Measurements from ENCODE around the gene ZC3H8.
"Not testable (repeated sequence)": the region's sequence is repeated elsewhere in the genome, so short reads cannot be mapped to it uniquely, and the experiment has no call there.

ZC3H8 gene

GRCh38 chr2:112293636-112294401, 39.0 kb upstream of the ZC3H8 start:
- H3K27me3 ChIP-seq (ENCODE audit: insufficient read depth, low read length) = no peaks in the 10 kb centered on the region
- no peaks in the 10 kb centered on the region for H3K79me2 ChIP-seq (ENCODE audit: insufficient read depth, low read length)
- no peaks in the 10 kb centered on the region for H3K9me2 ChIP-seq (ENCODE audit: low read depth, low read length)
- TF ChIP-seq EZH2 (IDR thresholded peaks at IDR 0.05; ENCODE audit: borderline replicate concordance, low read length) = no peak
- no peak overlapping the region for H3K4me3 ChIP-seq (ENCODE audit: low read depth, low read length, poor library complexity, severe bottlenecking)
- no peak overlapping the region for H3K4me2 ChIP-seq (ENCODE audit: low read length)
- no peaks in the 10 kb centered on the region for H3K9me3 ChIP-seq (ENCODE audit: low read length)
- H3K27ac ChIP-seq (ENCODE audit: low read depth, low read length, poor library complexity, severe bottlenecking) = no peak overlapping the region
- no peaks in the 10 kb centered on the region for H3K36me3 ChIP-seq (ENCODE audit: insufficient read depth, low read length)
- H2AFZ ChIP-seq (ENCODE audit: low read length) = no peak overlapping the region
- H3K9ac ChIP-seq (ENCODE audit: low read length) = no peak overlapping the region
- no peaks in the 10 kb centered on the region for H3K4me1 ChIP-seq (ENCODE audit: insufficient read depth, low read length, severe bottlenecking)
- no peaks in the 10 kb centered on the region for H4K20me1 ChIP-seq (ENCODE audit: insufficient read depth, low read length)
- no peaks in the 10 kb centered on the region for H3F3A ChIP-seq (ENCODE audit: insufficient read depth, low read length)

GRCh38 chr2:112290648-112291047, 35.8 kb upstream of the ZC3H8 start:
- H3K9ac ChIP-seq (ENCODE audit: low read length) = no peak overlapping the region
- no peaks in the 10 kb centered on the region for H3K4me1 ChIP-seq (ENCODE audit: insufficient read depth, low read length, severe bottlenecking)
- no peak overlapping the region for H3K4me3 ChIP-seq (ENCODE audit: low read depth, low read length, poor library complexity, severe bottlenecking)
- H3K27me3 ChIP-seq (ENCODE audit: insufficient read depth, low read length) = no peaks in the 10 kb centered on the region
- H3K79me2 ChIP-seq (ENCODE audit: insufficient read depth, low read length) = no peaks in the 10 kb centered on the region
- H4K20me1 ChIP-seq (ENCODE audit: insufficient read depth, low read length) = no peaks in the 10 kb centered on the region
- no peaks in the 10 kb centered on the region for H3F3A ChIP-seq (ENCODE audit: insufficient read depth, low read length)
- no peaks in the 10 kb centered on the region for H3K9me2 ChIP-seq (ENCODE audit: low read depth, low read length)
- no peak for TF ChIP-seq EZH2 (IDR thresholded peaks at IDR 0.05; ENCODE audit: borderline replicate concordance, low read length)
- TF ChIP-seq, protein P1, sequence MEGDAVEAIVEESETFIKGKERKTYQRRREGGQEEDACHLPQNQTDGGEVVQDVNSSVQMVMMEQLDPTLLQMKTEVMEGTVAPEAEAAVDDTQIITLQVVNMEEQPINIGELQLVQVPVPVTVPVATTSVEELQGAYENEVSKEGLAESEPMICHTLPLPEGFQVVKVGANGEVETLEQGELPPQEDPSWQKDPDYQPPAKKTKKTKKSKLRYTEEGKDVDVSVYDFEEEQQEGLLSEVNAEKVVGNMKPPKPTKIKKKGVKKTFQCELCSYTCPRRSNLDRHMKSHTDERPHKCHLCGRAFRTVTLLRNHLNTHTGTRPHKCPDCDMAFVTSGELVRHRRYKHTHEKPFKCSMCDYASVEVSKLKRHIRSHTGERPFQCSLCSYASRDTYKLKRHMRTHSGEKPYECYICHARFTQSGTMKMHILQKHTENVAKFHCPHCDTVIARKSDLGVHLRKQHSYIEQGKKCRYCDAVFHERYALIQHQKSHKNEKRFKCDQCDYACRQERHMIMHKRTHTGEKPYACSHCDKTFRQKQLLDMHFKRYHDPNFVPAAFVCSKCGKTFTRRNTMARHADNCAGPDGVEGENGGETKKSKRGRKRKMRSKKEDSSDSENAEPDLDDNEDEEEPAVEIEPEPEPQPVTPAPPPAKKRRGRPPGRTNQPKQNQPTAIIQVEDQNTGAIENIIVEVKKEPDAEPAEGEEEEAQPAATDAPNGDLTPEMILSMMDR (IDR thresholded peaks at IDR 0.05; ENCODE audit: low read length) = no peak
- no peak overlapping the region for H3K27ac ChIP-seq (ENCODE audit: low read depth, low read length, poor library complexity, severe bottlenecking)
- no peak overlapping the region for H2AFZ ChIP-seq (ENCODE audit: low read length)
- H3K4me2 ChIP-seq (ENCODE audit: low read length) = no peak overlapping the region
- no peaks in the 10 kb centered on the region for H3K36me3 ChIP-seq (ENCODE audit: insufficient read depth, low read length)
- no peaks in the 10 kb centered on the region for H3K9me3 ChIP-seq (ENCODE audit: low read length)

GRCh38 chr2:112290088-112290487, 35.2 kb upstream of the ZC3H8 start:
- H3K9me3 ChIP-seq (ENCODE audit: low read length) = no peaks in the 10 kb centered on the region
- no peaks in the 10 kb centered on the region for H3F3A ChIP-seq (ENCODE audit: insufficient read depth, low read length)
- H2AFZ ChIP-seq (ENCODE audit: low read length) = no peak overlapping the region
- no peaks in the 10 kb centered on the region for H3K27me3 ChIP-seq (ENCODE audit: insufficient read depth, low read length)
- no peaks in the 10 kb centered on the region for H3K79me2 ChIP-seq (ENCODE audit: insufficient read depth, low read length)
- no peak overlapping the region for H3K27ac ChIP-seq (ENCODE audit: low read depth, low read length, poor library complexity, severe bottlenecking)
- H3K9ac ChIP-seq (ENCODE audit: low read length) = no peak overlapping the region
- H3K9me2 ChIP-seq (ENCODE audit: low read depth, low read length) = no peaks in the 10 kb centered on the region
- H3K36me3 ChIP-seq (ENCODE audit: insufficient read depth, low read length) = no peaks in the 10 kb centered on the region
- no peaks in the 10 kb centered on the region for H4K20me1 ChIP-seq (ENCODE audit: insufficient read depth, low read length)
- H3K4me1 ChIP-seq (ENCODE audit: insufficient read depth, low read length, severe bottlenecking) = no peaks in the 10 kb centered on the region
- TF ChIP-seq, protein P1 (IDR thresholded peaks at IDR 0.05; ENCODE audit: low read length) = no peak
- TF ChIP-seq EZH2 (IDR thresholded peaks at IDR 0.05; ENCODE audit: borderline replicate concordance, low read length) = no peak
- H3K4me2 ChIP-seq (ENCODE audit: low read length) = no peak overlapping the region
- no peak overlapping the region for H3K4me3 ChIP-seq (ENCODE audit: low read depth, low read length, poor library complexity, severe bottlenecking)

- not testable (repeated sequence) for H3F3A ChIP-seq (ENCODE audit: insufficient read depth, low read length); H3K4me2 ChIP-seq (ENCODE audit: low read length); H3K4me3 ChIP-seq (ENCODE audit: low read depth, low read length, poor library complexity, severe bottlenecking); H3K36me3 ChIP-seq (ENCODE audit: insufficient read depth, low read length); H3K9me3 ChIP-seq (ENCODE audit: low read length); H3K27me3 ChIP-seq (ENCODE audit: insufficient read depth, low read length); H2AFZ ChIP-seq (ENCODE audit: low read length); H3K4me1 ChIP-seq (ENCODE audit: insufficient read depth, low read length, severe bottlenecking); H3K9me2 ChIP-seq (ENCODE audit: low read depth, low read length); H4K20me1 ChIP-seq (ENCODE audit: insufficient read depth, low read length); H3K79me2 ChIP-seq (ENCODE audit: insufficient read depth, low read length); H3K27ac ChIP-seq (ENCODE audit: low read depth, low read length, poor library complexity, severe bottlenecking); H3K9ac ChIP-seq (ENCODE audit: low read length)
These were observed 28.7 kb upstream of the ZC3H8 start for GRCh38 chr2:112283535-112283934.

DNA sequence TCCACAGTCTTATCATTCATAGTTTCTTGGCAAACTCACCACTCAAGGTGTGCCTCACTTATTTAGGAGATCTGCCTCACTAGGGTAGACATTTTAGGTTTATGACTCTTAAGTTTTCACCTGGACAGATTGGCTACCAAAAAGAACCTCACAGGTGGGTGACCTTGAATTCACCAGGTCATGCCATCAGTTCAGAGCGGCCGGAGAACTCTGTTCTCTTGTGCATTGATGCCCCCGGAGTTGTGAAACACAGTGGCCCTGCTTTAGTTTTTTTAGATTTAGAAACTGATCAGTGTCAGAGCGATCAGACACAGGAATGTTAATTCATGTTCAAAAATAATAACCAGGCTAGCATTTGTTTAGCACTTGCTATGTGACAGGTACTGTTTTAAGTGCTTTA, 27.2 kb upstream of the ZC3H8 start:
- H3K4me1 ChIP-seq (ENCODE audit: insufficient read depth, low read length, severe bottlenecking); H3K4me3 ChIP-seq (ENCODE audit: low read depth, low read length, poor library complexity, severe bottlenecking); H3K27ac ChIP-seq (ENCODE audit: low read depth, low read length, poor library complexity, severe bottlenecking); H3F3A ChIP-seq (ENCODE audit: insufficient read depth, low read length); H3K36me3 ChIP-seq (ENCODE audit: insufficient read depth, low read length); H3K79me2 ChIP-seq (ENCODE audit: insufficient read depth, low read length); H3K27me3 ChIP-seq (ENCODE audit: insufficient read depth, low read length); H3K9me2 ChIP-seq (ENCODE audit: low read depth, low read length); H2AFZ ChIP-seq (ENCODE audit: low read length); H3K9ac ChIP-seq (ENCODE audit: low read length); H4K20me1 ChIP-seq (ENCODE audit: insufficient read depth, low read length); H3K9me3 ChIP-seq (ENCODE audit: low read length); H3K4me2 ChIP-seq (ENCODE audit: low read length): not testable (repeated sequence)
